ENCODE measurements around the gene MSANTD7.
A peak's percentile ranks its signal among the peaks of the same experiment; 100 is the strongest.
"Not testable (repeated sequence)": the region's sequence is repeated elsewhere in the genome, so short reads cannot be mapped to it uniquely, and the experiment has no call there.

The MSANTD7 gene

DNA sequence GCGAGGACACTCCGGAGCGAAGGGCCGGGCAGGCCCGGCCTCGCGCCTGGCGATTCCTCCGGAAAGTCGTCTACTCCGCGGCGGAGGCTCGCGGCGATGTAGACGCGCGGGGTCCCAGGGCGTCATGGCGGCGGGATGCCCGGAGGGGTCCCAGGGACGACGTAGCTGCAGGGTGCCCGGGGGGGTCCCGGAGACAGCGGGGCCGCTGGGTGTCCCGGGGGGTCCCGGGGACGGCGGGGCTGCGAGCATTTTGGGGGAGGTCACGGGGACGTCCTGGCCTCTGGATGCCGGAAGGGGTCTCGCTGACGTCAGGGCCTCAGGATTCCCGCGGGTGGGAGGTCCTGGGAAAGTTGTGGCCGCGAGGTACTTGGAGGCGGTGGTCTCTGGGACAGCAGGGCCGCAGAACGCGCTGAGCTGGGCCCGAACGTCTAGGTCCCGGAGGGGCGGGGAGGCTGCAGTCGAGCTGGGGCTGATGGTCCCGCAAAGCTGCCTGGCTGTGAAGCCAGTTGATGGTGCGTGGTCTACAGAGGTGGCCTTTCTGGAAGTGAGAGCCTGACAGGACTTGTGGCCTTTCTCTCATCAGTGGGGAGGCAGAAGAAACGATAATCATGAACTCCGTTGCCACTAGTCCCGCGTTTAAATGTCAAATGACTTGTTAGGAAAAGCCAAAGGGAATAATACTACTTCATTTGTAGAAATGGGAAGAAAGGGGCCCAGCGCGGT is 637 bp downstream of the MSANTD7 start:
- peak; percentile 24 for DNase-seq (ENCODE audit: low read depth)

- no peak for DNase-seq (ENCODE audit: low read depth)
These were observed 1.2 kb downstream of the MSANTD7 start for GRCh38 chr10:14839305-14839695.

DNA sequence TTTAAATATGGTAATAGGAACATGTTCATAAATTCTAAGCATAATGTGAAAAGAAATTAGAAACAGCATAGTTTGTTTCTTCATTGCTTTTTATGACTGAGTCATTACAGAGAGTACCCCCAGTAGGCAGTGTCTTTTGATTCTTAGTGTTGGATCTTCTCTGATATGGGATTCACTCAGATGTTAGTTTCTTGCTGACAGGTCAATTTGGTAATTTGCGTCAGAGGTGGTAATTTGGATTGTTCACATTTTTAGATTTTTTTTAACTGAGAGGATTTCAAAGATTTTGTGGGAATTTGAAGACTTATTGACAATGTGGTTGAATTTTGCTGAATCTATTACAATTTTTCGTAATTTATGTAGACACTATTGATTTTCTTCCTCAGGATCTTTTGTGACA is 2.1 kb downstream of the MSANTD7 start:
- DNase-seq (ENCODE audit: low read depth): no peak

- no peak for DNase-seq (ENCODE audit: low read depth)
These were observed 5.4 kb downstream of the MSANTD7 start for GRCh38 chr10:14843327-14843988.

DNA sequence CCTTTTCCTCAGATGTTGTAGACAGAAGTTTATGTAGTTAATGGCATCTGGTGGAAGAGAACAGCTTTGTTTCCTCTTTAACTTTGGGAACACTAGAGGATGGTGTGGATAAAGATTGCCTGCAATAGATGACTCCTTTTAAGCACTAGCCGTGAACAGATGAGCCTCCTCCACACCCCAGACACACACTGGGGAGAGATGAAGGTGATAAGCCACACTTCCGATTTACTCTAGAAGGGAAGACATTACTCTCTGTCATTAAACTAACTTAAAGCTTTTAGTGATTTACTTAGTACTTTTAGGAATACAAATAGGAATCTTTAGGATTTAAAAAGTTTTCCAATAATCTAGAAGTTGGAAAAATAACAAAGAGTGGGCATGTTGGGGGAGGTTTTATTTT is 6.8 kb downstream of the MSANTD7 start:
- no peak for DNase-seq (ENCODE audit: low read depth)

GRCh38 chr10:14852236-14852635 is 14.1 kb downstream of the MSANTD7 start:
- no peak for DNase-seq (ENCODE audit: low read depth)

DNA sequence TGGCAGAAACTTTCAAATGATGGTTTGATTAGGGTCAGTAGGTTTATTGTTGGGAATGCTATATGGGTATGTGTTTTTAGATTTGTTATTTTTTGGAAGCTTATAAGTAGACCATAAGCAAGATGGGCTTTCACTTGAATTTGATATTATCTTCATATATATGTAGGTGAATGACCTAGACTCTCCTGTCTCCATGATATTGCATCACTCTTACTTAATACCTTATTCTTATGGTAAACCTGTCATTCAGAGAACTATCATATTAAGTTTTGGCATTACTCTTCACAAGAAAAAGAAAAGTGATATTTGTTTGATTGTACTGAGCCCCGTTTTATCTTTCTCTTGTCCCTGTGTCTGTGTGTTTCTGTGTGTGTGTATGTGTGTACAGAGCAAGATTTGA is 17.3 kb downstream of the MSANTD7 start:
- no peak for DNase-seq (ENCODE audit: low read depth)

DNA sequence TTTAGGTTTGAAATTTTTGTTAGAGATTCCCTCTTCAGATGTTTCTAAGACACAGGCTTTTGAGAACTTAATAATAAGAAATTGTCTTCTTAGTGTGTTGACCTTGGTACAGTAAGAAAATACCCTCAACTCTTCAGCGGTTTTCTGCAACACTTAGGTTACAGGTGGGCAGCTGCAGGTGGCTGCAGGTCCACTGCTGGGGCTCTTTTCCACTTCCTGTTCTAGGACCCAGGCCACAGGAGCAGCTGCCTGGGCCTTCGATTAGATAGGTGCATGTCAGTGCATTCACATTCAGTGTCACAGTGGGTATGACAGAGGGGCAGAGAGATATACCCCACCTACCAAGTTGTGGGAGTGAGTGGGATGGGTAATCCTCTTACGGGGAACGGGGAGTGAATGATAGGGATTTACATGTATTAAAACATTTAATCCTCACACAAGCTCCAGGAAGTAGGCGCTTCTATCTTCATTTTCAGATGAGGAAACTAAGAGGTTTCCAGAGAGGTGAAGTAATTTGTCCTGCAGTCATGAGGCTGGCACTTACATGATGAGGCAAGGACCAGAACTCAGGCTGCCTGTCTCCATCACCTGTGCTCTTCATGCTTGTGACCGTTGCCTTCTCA is 20.3 kb downstream of the MSANTD7 start:
- no peak for DNase-seq (ENCODE audit: low read depth)

DNA sequence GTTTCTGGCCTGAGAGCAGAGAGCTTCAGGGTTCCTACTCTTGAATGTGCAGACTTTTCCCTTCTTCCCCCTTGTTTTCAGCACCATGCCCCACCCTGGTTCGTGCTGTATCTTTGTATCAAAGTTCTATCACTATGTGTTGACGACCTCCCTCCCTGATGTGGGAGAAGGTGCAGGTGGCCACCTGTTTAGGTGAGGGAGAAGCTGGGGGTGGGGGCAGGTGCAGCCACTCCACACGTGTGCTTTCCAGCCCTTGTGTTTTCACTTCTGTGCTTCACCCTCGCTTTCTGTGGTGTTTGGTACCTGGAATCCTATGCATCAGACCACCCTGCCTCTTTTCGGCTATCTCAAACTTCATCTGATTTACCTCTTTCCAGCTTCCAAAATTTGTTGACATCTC is 20.9 kb downstream of the MSANTD7 start:
- no peak for DNase-seq (ENCODE audit: low read depth)

DNA sequence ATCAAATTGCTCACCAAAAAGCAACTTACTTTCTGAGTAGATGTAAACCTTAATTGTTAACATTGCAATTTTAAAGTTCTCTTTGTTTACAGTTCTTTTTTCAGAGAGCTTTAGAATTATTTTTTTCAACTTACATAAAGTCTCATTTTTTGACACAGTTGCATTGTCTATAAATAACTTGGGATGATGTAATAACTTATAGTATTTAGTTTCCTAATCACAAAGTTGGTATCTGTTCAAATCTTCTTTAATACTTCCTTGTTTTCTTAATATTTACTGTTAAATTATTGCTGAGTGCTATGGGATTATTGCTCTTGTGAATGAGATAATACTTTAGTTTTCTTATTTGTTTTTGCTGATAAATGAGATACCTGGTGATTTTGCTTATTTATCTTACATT is 21.7 kb downstream of the MSANTD7 start:
- DNase-seq (ENCODE audit: low read depth): no peak

DNA sequence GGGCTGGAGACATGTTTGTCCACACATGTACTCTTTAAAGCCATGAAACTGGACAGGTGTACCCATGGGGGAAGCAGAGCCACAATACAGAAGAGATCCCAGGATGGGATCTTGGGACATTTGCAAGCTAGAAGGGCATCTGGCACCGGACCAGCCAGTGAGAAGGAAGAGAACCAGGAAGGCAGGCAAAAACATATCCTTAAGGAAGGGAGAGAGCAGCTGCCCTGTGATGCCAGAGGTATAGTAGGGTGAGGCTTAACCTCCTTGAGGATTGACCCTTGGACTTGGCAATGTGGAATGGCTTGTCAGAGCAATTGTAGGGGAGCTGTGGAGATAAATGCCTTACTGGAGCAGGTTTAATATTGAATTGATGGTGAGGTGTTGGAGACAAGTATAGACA is 22.7 kb downstream of the MSANTD7 start:
- no peak for DNase-seq (ENCODE audit: low read depth)

DNA sequence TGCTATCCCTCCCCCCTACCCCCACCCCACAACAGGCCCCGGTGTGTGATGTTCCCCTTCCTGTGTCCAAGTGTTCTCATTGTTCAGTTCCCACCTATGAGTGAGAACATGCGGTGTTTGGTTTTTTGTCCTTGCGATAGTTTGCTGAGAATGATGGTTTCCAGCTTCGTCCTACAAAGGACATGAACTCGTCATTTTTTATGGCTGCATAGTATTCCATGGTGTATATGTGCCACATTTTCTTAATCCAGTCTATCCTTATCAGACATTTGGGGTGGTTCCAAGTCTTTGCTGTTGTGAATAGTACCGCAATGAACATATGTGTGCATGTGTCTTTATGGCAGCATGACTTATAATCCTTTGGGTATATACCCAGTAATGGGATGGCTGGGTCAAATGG is 26.4 kb downstream of the MSANTD7 start:
- DNase-seq (ENCODE audit: low read depth): not testable (repeated sequence)

GRCh38 chr10:14864871-14865270 is 26.8 kb downstream of the MSANTD7 start:
- not testable (repeated sequence) for DNase-seq (ENCODE audit: low read depth)

- no peak for DNase-seq (ENCODE audit: low read depth)
These were observed 35.1 kb downstream of the MSANTD7 start for GRCh38 chr10:14873090-14873760.

- no peak for DNase-seq (ENCODE audit: low read depth)
These were observed 37.8 kb downstream of the MSANTD7 start for GRCh38 chr10:14875941-14876340.

DNA sequence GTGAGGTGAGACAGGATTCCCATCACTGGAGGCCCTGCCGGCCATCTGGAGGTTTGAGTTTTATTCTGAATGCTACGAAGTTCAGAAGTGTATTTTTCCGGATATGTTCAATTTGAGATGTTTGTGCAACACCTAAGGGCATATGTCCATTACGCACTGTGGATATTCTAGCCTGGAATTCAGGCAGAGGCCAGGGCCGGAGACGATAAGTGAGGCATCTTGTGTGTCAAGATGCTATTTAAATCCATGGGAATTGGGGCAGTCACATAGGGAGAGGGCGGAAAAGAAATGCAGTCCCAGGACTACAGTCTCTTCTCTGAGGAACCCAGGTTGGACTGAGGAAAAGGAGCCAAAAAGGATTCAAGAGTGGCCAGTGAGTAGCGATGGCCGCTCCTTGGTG is 38.7 kb downstream of the MSANTD7 start:
- DNase-seq (ENCODE audit: low read depth): no peak

GRCh38 chr10:14878266-14879123 is 40.4 kb downstream of the MSANTD7 start, which contains the start of gene SUV39H2:
Gene SUV39H2, plus strand, starts transcription at chr10:14878866. Its CDS starts 23 bp downstream, at chr10:14878889.
- DNase-seq (ENCODE audit: low read depth): peak; percentile 71

DNA sequence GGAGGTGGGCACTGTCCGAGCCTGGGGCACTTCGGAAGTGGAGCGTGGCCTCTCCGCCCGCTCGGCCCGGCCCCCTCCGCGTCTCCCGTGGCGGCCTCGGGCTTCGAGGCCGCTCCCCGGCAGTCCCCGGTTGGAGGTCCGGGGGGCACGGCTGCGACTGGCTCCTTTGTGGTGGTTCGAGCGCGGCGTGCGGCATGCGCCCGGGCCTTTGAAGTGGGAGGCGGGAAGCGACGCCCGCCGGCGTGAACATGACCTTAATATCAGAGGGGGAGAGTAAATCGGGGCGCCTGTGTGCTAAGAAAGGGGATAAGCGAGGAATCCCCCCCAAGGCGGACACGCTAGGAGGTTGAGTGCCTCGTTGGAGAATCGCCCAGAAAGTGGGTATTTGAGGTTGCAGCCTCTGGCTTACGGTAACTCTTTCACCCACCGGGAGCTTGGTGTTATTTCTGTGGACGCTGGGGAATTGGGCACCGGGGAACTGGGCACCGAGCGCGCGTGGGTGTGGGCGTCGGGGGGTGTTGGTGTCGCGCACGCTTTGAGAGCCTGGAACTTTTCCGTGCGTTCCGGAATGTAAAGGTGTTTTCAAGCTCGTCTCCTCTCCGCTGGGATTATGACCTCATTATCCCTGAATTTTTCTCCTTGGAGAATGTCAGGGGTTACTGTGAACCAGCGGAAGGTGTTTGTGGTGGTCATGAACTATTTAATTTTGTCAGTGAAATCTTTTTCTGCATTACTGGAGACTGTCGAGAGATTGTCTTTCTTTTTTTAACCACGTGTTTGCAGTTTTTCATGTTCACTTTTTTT is 41.2 kb downstream of the MSANTD7 start:
- no peak for DNase-seq (ENCODE audit: low read depth)

DNA sequence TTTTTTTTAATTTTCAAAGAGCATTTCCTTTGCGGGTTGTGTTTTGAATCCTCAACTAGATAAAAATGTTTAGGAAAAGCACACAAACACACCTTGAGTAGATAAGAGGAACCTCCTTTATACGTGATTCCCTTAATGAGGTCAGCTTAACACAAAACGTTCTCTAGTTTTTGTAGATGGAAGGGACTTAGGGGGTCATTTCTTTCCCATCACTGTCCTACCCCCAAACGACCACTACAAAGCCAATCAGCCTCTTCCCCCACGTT is 41.8 kb downstream of the MSANTD7 start:
- no peak for DNase-seq (ENCODE audit: low read depth)

DNA sequence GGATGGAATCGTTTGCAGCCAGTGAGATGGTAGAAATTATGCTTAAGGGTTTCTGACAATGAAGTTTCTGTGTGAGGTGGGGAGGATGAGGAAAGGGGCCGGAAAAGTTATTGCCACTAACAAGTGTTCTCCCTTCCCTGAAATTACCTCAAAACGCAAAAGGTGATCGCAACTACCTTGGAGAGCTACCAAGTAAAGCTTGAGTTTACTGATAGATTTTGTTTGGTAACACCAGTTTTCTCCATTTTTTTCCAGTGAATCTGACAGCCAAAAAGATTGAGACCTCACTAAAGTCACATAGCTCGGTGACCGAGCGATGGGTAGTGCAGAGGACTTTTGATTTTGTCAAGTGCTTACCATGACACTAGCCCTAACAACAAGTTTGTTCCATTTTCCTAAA is 42.1 kb downstream of the MSANTD7 start:
- no peak for DNase-seq (ENCODE audit: low read depth)

DNA sequence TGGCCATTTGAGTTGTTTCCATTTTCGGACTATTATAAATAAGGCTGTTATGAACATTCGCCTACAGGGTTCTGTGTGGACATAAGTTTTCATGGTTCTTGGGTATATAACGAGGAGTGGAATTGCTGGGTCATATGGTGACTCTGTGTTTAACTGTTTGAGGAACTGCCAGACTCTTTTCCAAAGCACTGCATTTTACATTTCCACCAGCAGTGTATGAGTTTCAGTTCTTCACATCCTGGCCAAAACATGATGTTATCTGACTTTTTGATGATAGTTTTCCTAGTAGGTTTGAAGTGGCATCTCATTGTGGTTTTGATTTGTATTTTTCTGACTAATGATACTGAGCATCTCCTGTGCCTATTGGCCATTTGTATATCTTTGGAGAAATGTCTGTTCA is 46.0 kb downstream of the MSANTD7 start:
- no peak for DNase-seq (ENCODE audit: low read depth)

Data from CMK (cell line).